ENCODE results near the gene ADK.

Gene ADK

GRCh38 chr10:74750848-74751274 lies 599.8 kb downstream of the ADK start:
- DNase-seq (ENCODE audit: low spot score in 2 of 2), result no peak
- Histone ChIP-seq H3K27me3 (ENCODE audit: low read depth) (no peaks in the 10 kb centered on the region), H3K36me3 (replicated peaks) (no peaks in the 10 kb centered on the region), H3K9me3 (no peaks in the 10 kb centered on the region), H3K4me3 (no peak overlapping the region), H3K4me1 (no peaks in the 10 kb centered on the region)
- in situ Hi-C loops (cut with MboI; ENCODE audit: low sequenced_read_pairs), result no loop called here

- no peaks in the 10 kb centered on the region for H3K36me3 ChIP-seq (replicated peaks)
- H3K4me3 ChIP-seq, result no peak overlapping the region
- no peaks in the 10 kb centered on the region for H3K4me1 ChIP-seq
- in situ Hi-C loops (cut with MboI; ENCODE audit: low sequenced_read_pairs), result no loop called here
- H3K27me3 ChIP-seq (ENCODE audit: low read depth), result no peaks in the 10 kb centered on the region
- DNase-seq (ENCODE audit: low spot score in 2 of 2), result no peak
- H3K9me3 ChIP-seq, result no peaks in the 10 kb centered on the region
Observed at GRCh38 chr10:74752371-74753040, 601.5 kb downstream of the ADK start.

DNA sequence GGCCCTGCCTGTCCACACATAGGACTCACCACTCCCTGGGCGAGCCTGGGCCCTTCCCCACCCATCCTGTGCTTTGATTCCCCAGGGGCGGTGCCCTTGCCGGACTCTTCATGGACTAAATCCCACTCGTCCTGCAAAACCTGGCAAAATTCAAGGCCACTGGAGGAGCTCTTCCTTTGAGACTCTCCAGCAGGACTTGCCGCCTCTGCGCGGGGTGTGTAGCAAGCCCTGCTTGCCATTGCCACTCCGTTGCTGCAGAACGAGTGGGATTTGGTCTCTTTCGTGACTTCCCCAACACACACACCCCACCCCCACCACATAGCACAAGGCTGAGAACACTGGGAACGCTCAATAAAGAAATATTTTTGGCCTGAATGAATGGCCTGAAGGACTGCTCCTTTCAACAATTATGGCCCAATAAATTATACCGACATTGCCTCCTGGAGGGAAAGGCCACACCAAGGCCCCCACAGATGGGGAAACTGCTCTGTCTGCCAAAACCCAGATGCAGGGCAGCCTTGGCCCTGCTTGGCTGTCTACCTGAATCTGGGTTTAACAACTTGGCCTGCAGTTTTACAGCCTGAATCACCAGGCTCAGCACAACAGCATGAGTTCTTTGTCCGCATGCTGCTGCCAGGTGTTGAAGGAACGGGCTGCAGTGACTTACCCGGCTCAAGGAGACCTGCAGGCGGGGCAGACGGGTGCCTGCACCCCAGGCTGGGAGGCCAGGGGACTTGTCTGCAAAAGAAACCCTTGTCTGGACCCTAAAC lies 602.6 kb downstream of the ADK start:
- no peak for DNase-seq (ENCODE audit: low spot score in 2 of 2)
- in situ Hi-C loops (cut with MboI; ENCODE audit: low sequenced_read_pairs), result no loop called here
- H3K4me3 ChIP-seq, result no peak overlapping the region

DNA sequence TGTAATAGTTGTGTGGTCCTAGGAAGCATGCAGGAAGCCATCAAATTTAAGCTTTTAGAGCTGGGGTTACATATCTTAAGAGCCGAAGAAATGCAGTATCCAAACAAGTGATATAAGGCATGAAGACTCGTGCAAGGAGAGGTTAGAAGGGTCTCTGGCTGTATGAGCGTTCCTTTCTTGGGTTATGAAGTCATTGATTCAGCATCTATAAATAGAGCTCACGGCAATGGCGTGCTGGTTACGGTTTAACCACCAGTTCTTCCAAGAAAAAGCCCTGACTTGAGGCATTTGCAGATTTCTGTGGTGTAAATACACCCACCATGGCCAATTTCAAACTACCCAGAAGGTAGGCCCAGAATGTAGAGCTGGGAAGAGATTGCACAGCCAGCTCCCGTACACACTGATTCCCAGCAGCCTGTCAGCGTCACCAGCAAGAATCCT lies 603.4 kb downstream of the ADK start:
- DNase-seq (ENCODE audit: low spot score in 2 of 2), result no peak
- H3K4me3 ChIP-seq, result no peak overlapping the region
- in situ Hi-C loops (cut with MboI; ENCODE audit: low sequenced_read_pairs), result no loop called here
- no peaks in the 10 kb centered on the region for H3K4me1 ChIP-seq
- H3K27me3 ChIP-seq (ENCODE audit: low read depth), result no peaks in the 10 kb centered on the region
- H3K9me3 ChIP-seq, result no peaks in the 10 kb centered on the region
- no peaks in the 10 kb centered on the region for H3K36me3 ChIP-seq (replicated peaks)

More for the DNA sequence above, 602.6 kb downstream of the ADK start:
- Histone ChIP-seq H3K9me3 (no peaks in the 10 kb centered on the region), H3K27me3 (ENCODE audit: low read depth) (no peaks in the 10 kb centered on the region), H3K4me1 (no peaks in the 10 kb centered on the region), H3K36me3 (replicated peaks) (no peaks in the 10 kb centered on the region)

DNA sequence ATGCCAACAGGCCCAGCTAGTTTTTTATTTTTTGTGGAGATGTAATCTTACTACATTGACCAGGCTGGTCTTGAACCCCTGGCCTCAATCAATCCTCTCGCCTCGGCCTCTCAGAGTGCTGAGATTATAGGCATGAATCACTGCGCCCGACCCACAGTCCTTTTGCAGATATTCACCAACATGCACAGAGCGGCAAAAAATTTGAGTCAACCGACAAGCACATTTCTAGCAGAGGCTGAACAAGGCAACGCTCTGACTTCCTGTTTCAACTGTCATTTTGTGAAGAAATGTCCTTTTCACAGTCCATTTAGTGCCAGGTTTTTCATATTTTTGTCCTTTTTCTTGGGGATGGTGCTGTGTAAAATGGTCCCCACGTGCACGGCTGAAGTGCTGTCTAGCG lies 604.3 kb downstream of the ADK start:
- no peaks in the 10 kb centered on the region for H3K36me3 ChIP-seq (replicated peaks)
- H3K4me3 ChIP-seq, result no peak overlapping the region
- H3K4me1 ChIP-seq, result no peaks in the 10 kb centered on the region
- no peaks in the 10 kb centered on the region for H3K27me3 ChIP-seq (ENCODE audit: low read depth)
- H3K9me3 ChIP-seq, result no peaks in the 10 kb centered on the region
- no peak for DNase-seq (ENCODE audit: low spot score in 2 of 2)
- in situ Hi-C loops (cut with MboI; ENCODE audit: low sequenced_read_pairs), result no loop called here

Measured in HAP-1 (cell line).